Raji (cell line): Measurements from ENCODE around the gene ADAMTS3.

Source experiments
- POLR2A ChIP-seq: IDR thresholded peaks from 2 replicates; pipeline ENCODE4 v1.6.1; 2011; ENCODE audit warnings: low read depth, low read length, control low read depth; ENCODE audit not compliant: insufficient read depth

Gene ADAMTS3

DNA sequence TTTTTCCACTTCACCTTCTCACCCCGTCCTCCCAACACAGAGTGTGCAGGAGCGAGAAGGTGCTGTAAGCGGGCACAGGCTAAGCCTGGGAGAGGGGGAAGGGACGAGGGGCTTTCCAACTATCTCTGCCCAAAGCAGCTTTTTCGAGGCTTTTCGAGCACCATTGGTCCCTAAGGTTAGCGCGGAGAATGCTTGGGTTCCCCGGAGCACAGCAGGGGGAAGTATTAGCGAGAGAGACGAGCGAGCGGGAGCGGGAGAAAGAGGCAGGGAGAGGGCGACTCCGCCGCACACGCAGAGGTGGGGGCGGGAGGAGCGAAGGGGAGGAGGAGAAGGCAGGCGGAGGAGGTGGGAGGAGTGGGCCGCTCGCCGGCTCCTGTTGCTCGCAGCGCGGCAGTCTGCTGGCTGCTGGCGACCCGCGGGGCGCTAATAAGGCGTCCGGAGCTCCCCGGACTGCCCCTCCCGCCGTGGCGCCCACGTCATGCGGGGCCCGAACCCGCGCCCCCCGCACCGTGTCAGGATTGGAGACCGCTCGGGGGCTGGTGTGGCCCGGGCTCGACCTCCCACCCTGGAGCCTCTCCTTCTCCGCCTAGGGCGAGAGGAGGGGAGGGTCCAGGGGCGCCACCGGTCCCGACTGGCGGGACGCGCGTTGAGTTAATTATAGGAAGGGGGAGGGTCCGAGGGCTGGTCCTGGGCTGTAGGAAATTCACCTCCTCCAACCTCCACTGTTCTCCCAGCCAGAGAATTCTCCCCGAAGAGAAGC, at the start of gene ADAMTS3:
TSS of gene ADAMTS3 (minus strand) at position 263 of the 760 bp plus-strand sequence. CDS start 459 bp downstream, outside the sequence.
- TF ChIP-seq POLR2A = no peak

DNA sequence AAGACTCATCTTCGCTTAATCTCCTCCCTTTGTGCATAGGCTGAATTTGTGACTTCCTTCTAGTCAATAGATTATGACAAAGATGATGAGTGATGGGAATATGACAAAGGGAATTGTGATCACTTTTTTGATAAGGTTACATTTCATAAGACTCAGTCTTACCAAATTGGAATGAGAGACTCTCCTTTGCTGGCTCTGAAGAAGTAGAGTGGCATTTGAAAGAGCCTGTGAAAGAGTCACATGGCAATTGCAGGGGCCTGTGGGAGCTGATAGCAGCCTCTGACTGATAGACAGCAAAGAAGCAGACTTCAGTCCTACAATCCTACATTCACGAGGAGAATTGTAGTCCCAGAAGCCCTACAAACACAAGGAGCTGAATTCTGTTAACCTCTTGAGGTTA, 44.9 kb upstream of the ADAMTS3 start:
- TF ChIP-seq POLR2A = no peak

DNA sequence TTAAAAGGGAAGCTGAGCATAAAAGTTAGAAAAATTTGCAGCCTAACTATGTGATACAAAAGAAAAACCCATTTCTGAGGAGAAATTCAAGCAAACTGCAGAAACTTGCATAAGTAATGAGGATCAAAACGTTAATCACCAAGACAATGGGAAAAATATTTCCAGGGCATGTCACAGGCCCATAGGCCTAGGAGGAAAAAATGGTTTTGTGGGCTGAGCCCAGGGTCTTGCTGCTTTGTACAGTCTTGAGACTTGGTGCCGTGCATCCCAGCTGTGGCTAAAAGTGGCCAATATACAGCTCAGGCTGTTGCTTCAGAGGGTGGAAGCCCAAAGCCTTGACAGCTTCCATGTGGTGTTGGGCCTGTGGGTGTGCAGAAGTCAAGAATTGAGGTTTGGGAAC, 37.7 kb upstream of the ADAMTS3 start:
- no peak for TF ChIP-seq POLR2A

DNA sequence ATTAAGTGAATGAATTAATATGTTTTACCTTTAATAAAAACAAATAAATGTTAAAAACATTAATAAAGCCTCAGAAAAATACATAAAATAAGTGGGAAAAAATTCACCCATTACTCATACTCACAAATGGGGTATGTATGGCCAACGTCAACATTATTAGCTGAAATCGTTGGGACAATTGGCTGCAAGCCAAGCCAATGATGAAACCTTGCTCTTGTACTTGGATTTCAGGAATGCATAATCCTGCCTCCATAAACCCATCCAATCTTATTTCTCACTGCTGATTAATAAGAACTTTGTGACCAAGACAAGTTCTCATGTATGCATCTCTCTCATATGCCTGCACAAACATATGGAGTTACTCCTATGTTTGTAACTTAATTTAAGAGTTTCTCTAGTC, 35.3 kb upstream of the ADAMTS3 start:
- TF ChIP-seq POLR2A = no peak

DNA sequence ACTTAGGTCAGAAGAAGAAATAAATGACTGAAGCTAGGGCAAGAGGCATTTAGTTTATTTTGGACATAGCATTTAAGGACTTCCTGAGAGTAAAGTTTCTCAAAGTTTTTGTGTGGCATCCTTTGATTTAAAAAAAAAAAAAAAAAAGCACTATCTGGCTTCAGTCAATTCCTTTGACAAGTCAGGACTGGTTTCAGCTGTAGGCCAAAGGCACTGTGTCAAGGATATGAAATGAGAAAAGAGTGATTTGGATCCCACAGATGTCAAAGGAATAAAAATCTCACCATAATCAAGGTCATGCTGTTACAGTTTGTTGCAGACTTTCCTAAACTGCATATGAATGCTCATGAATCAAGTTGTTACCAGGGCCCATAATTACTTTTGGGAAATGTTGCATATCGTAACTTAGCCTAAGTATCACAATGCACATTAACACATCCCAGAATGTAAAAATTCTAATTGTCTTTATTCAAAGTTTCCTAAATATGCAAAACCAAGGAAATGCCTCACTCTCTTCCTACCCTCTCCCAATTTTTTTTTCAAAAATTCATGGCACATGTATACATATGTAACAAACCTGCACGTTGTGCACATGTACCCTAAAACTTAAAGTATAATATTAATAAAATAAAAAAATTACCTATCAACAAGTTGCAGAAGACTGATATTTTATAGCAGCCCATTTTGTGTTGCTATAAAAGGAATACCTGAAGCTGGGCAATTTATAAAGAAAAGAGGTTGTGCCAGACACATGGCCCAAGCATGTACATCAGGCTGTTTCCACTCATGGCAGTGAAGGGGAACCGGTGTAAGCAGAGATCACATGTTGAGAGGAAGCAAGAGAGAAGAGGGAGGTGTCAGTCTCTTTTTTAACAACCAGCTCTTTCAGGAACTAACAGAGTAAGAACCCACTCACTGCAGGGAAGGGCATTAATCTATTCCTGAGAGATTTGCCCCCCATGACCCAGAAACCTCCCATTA, 33.7 kb upstream of the ADAMTS3 start:
- no peak for TF ChIP-seq POLR2A

DNA sequence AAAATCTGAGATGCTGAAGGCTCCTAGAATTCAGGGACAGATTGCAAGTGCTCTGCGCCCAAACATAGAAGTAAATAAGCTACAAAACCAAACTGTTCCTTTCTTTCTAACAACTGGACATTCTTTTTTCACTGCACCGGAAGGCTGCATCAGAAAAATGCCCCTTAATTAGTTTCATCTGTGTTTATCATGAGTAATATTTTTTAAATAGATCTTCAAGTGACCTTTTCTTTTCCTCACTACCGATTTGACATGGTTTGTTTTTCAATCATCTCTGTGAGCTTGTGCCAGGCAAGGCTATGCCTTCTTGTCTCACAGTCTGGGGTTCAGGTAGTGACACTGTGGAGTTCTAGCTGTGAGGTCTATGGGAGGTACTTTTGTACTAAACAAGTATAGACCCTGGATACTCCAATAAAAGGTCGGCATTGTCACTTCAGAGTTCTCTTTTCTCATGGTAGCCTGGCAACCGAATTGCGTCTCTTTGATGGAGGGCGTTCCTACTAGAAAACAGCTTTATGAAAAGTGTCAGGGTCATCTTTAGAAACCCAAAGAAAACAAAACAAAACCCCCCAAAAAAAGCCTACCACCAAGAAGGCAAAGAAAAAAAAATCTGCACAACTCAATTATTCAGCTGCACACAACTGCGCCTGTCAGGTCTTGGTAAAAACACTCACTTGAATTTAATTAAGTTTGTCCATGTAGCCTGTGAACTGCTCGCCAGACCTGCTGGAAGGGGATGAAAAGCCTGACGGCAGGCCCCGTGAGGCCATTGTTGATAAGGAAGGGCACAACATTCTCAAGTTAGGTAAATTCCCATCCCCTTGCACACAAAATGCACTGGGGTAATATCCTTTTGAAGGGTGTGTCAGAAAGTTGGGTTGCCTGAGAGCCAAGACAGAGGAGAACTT, 22.8 kb upstream of the ADAMTS3 start:
- no peak for TF ChIP-seq POLR2A

DNA sequence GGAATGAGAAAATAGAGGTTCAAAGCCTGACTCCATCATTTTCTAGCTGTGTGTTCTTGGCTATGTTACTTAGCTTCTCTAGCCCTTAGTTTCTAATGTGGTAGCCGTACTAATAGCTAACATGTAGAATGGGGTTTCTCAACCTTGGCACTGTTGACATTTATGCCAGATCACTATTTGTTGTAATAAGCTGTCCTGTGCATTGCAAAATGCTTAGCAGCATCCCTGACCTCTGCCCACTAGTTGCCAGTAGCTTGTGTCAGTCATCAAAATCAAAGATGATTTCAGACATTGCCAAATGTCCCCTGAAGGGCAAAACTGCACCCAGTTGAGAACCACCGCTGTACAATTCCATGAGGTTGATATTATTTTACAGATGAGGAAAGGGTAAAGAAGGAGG, 18.3 kb upstream of the ADAMTS3 start:
- TF ChIP-seq POLR2A = no peak

DNA sequence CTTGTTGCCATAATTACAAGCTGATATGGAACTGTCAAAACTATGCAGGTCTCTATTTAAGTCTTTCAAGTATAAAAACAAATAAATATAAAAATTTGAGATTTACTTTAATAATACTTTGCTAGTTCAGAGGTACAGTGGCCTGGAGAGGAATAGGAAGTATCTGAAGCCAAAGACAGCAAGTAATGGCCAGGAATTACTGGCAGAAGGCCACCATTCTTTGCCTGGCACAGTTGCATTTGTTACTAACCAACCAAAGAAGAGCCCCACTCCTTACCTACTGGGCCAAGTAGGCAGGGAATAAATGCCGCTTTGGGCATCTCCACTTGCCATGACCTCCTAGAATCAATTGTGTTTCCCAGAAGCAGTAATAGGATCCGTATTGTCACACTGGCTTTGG, 13.8 kb upstream of the ADAMTS3 start:
- TF ChIP-seq POLR2A = no peak

DNA sequence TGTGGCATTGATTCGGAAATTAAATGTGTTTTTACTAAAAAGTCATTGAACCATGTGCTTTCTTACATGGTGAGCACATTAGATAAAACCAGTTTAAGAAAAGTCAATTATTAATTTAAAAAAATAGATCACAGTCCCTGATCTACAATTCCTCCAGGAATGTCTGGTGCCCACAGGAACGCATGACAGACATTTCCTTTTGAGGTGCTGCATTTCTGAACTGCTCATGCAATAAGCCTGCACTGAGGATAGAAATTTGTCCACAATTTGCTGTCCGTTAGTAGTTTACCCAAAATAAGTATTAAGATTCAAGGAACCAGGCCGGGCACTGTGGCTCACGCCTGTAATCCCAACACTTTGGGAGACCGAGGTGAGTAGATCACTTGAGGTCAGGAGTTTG, 8.2 kb upstream of the ADAMTS3 start:
- no peak for TF ChIP-seq POLR2A

DNA sequence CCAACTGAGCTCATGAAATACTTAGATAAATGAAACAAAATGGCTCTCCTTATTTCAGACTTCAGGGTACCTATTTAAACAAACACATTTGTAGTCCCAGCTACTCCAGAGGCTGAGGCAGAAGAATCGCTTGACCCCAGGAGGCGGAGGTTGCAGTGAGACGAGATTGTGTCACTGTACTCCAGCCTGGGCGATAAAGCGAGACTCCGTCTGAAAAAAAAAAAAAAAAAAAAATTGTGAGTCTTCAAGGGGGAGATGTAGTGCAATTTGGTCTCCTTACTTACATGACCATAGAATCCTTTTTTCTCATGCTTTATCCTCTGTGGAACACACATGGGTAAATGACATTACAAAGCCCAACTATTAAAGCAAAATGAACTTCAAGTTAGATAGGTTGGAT, 2.3 kb upstream of the ADAMTS3 start:
- TF ChIP-seq POLR2A = no peak

DNA sequence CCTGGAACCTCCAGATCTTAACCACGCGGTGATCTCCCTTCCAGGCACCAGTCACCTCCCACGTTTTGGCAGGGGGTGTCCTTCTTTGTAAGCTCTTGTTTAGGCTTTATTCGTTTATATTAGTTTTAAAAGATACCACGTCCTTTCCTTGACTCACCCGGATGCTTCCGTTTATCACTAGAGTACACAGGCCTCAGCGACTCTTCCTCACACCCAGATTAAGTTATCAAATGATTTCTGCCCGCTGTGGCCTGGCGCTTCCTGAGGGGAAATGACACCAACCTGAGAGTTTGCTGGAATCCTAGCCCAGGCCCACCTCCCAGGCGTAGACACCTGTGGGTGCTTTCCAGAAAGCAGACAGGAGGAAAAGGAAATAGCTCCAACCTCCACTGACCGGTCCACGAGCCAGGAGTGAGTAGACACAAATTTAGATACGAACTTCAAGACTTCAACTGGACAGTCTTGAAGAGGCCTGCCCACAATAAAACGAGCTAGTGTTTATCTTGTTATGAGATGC, 756 bp upstream of the ADAMTS3 start:
- TF ChIP-seq POLR2A = no peak

DNA sequence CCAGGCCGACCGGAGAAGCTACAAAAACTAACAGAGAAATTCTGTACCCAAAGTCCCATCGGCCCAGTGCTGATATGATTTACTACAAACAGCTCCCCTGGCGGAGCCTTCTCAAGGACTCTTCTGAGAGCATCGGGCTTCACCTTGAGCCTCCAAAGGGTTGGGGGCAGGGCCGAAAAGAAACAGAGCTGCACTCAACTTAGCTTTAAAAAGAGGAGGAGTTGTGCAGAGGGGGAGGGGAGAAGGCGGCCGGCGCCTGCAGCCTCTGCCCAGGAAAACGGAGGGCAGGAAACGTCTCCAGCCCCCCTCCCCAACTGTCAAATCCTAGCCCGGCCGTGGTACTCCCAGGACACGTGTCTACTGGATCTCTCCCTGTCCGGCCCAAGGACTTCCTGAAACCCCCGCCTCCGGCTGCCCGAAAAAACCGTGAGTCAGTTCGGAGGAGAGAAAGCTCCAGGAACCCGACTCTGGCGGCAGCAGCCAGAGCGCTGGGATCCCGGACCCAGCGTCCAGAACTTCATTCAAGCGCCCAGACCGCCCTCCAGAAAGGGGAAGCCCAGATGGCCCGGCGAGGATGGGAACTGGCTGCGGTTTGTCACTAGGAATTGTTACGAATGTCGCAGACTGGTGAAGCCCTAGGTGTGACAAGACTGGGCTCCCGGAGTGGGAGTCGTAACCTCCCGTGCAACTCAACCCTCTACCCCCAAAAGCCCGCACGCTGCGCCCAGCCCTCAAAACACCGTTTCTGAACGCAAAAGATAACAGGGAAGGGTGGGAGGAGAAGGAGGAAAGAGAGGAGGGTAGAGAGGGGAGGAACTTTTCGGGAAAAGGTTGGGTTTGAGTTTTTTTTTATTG, 973 bp downstream of the ADAMTS3 start:
- TF ChIP-seq POLR2A = no peak

DNA sequence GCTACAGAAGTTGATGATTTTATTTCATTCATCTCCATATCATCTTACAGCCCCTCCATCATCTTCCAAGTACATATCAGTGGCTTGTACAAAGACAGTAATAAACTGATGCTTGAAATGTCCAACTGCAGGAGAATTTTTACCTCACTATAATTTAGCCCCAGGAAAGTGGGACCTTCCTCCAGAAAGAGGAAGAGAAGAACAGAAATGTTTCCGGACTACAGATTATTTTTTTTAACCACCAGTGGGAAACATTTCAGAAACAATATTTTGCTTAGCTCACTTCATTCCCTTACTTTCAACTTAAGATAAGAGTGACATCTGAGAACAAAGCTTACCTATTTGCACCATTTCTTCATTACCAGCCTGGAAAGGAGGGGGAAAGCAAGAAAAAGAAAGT, 2.0 kb downstream of the ADAMTS3 start:
- TF ChIP-seq POLR2A = no peak

DNA sequence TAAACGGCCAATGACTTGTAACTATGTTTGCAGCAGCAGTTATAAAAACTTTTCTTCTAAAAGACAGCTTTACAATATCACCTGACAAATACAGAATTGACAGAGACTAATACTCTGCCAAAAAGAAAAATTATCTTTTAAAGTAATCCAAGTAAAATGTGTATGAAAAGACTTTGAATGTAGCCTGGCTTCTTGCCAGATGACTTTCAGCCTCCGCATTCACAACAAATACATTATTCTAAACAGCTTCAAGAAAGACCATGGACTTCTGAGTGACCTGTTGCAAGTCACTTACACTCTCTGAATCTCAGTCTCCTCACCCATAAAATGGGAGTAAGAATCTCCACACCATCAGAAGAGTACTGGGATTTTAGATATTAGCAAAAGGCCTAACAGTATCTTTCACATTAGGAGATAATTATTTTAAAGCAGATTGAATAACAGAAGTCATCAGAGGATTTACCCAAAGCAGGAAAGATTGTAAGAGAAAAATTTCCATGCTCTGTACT, 2.5 kb downstream of the ADAMTS3 start:
- TF ChIP-seq POLR2A = no peak
